ENCODE results near the gene CLEC20A. TPM values are rescaled to one million over a fixed set of nuclear protein-coding genes. Genes with fewer than 3 reads are reported as not detected.

The CLEC20A gene
- total and polyA plus RNA-seq, 7 donors: 0.22 TPM; not detected in 6

DNA sequence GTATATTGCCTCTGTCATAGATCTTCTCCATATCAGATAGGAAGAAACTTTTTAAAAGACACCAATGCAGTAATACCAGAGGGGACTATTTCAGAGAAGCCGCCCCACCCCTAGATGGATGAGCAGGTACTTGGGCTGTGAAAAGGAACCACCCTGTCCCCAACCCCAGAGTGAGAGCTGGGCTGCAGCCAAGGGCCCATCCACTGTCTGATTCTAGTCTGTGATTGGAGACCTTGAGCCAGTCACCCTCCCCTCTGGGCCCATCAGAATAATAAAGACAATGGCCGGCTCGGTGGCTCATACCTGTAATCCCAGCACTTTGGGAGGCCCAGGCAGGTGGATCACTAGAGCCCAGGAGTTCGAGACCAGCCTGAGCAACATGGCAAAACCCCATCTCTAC lies 5.0 kb downstream of the CLEC20A start:
- WGBS, 3 donors: 88 to 94% (median 93%) methylated on average over 4 of the region's 4 CpGs
- TF ChIP-seq, protein P1, sequence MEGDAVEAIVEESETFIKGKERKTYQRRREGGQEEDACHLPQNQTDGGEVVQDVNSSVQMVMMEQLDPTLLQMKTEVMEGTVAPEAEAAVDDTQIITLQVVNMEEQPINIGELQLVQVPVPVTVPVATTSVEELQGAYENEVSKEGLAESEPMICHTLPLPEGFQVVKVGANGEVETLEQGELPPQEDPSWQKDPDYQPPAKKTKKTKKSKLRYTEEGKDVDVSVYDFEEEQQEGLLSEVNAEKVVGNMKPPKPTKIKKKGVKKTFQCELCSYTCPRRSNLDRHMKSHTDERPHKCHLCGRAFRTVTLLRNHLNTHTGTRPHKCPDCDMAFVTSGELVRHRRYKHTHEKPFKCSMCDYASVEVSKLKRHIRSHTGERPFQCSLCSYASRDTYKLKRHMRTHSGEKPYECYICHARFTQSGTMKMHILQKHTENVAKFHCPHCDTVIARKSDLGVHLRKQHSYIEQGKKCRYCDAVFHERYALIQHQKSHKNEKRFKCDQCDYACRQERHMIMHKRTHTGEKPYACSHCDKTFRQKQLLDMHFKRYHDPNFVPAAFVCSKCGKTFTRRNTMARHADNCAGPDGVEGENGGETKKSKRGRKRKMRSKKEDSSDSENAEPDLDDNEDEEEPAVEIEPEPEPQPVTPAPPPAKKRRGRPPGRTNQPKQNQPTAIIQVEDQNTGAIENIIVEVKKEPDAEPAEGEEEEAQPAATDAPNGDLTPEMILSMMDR (IDR thresholded peaks at IDR 0.05): no peak
- Histone ChIP-seq H3K27ac (no peak overlapping the region), H3K36me3 (ENCODE audit: insufficient read depth in 1 of 2, low read depth in 1 of 2) (no peaks in the 10 kb centered on the region), H3K4me1 (peaks cover 2% of the 10 kb centered on the region), H3K9me3 (no peaks in the 10 kb centered on the region), H3K4me3 (no peak overlapping the region), H3K27me3 (ENCODE audit: insufficient read depth in 3 of 3, low read length in 2 of 3) (peaks cover 0 to 13% (median 0%) of the 10 kb centered on the region in 3 donors)
- ATAC-seq: no peak
- DNase-seq: no peak
- intact Hi-C loops (cut with DNase I): no loop called here

DNA sequence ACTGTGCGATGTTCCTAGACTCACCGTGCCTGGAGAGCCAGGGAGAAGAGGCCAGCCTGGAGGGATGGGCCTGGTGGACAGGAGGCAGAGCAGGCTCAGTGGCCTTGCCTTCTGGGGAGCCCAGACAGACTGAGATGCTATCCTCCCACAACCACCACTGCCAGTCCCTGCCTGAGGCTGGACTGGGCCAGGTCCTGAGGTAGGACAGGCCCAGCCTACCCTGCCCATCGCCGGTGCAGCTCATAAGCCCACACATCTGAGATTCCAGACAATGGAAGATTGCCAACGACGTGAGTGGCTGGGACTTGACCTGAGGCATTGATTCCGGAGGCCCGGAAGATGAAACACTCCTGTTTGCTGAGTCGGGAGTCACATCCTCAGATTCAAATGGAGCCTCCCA lies 5.8 kb downstream of the CLEC20A start:
- DNase-seq (no peak), ATAC-seq (no peak)
- Histone ChIP-seq H3K36me3 (ENCODE audit: insufficient read depth in 1 of 2, low read depth in 1 of 2) (no peaks in the 10 kb centered on the region), H3K4me1 (peaks cover 4% of the 10 kb centered on the region), H3K27ac (no peak overlapping the region), H3K4me3 (no peak overlapping the region), H3K9me3 (no peaks in the 10 kb centered on the region), H3K27me3 (ENCODE audit: insufficient read depth in 3 of 3, low read length in 2 of 3) (peaks cover 0 to 13% (median 0%) of the 10 kb centered on the region in 3 donors)
- TF ChIP-seq, protein P1 (IDR thresholded peaks at IDR 0.05): no peak
- intact Hi-C loops (cut with DNase I): no loop called here
- WGBS, 3 donors: 83 to 89% (median 86%) methylated on average over 9 of the region's 9 CpGs

DNA sequence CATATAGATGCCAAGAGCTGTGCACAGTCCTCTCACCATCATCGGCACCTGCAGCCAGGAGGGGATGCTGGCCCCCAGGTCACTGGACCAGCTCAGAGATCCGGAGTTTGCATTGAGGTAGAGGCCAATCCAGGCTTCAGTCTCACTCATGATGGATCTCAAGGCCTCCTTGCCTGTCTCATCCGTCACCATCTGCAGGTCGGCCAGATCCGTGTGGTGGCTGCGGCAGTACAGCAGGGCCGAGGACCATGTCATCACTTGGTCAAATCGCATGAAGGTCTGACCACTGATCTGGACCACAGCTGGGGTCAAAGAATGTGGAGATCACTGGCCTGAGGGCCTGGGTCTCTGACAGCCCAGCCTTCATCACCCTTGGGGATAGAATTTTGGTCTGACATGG lies 6.6 kb downstream of the CLEC20A start:
- DNase-seq (no peak), ATAC-seq (no peak)
- intact Hi-C loops (cut with DNase I): no loop called here
- 94 to 97% (median 96%) methylated on average over 8 of the region's 8 CpGs for WGBS, 3 donors
- Histone ChIP-seq H3K4me3 (no peak overlapping the region), H3K9me3 (no peaks in the 10 kb centered on the region), H3K4me1 (peaks cover 4% of the 10 kb centered on the region), H3K36me3 (ENCODE audit: insufficient read depth in 1 of 2, low read depth in 1 of 2) (no peaks in the 10 kb centered on the region), H3K27me3 (ENCODE audit: insufficient read depth in 3 of 3, low read length in 2 of 3) (peaks cover 0 to 13% (median 0%) of the 10 kb centered on the region in 3 donors), H3K27ac (no peak overlapping the region)
- TF ChIP-seq, protein P1 (IDR thresholded peaks at IDR 0.05): no peak

DNA sequence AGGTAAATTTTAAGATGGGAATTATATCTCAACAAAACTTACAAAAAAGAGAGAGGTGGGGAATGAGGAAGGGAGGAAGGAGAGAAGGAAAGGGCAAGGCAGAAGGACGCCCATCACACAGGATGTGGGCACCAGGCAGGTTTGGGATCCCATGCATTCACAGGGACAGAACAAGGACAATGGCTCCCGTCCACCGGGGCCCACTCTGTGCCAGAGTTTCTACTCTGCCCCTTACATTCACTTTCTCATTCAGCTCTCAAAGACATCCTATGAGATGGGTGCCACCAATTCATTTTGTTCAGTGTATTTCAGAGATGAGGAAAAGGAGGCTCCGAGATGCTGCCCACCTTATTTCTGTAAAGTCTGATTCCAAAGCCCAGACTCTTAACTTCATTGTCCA lies 7.4 kb downstream of the CLEC20A start:
- TF ChIP-seq, protein P1 (IDR thresholded peaks at IDR 0.05): no peak
- ATAC-seq: no peak

DNA sequence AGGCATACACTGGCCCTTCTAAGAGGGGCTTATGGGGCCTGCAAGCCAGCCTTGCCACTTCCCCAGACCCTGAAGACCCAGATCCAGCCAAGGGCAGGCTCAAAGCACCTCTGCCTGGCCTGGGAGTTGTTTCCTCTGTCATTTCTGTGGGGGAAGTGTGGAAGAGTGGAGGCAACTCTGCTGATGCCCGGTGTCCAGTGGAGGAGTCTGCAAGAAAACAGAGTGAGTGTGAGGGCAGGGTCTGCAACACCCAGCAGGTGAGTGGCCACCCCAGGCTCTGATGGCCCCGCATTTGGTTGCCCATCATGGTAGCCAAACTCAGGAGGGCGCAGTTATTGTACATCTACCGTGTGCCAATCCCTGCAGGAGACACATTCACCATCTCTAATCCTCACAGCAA lies 8.4 kb downstream of the CLEC20A start:
- Histone ChIP-seq H3K27me3 (ENCODE audit: insufficient read depth in 3 of 3, low read length in 2 of 3) (peaks cover 0 to 13% (median 0%) of the 10 kb centered on the region in 3 donors), H3K36me3 (ENCODE audit: insufficient read depth in 1 of 2, low read depth in 1 of 2) (no peaks in the 10 kb centered on the region), H3K4me1 (peaks cover 4% of the 10 kb centered on the region), H3K9me3 (no peaks in the 10 kb centered on the region), H3K4me3 (no peak overlapping the region), H3K27ac (no peak overlapping the region)
- ATAC-seq (no peak), DNase-seq (no peak)
- intact Hi-C loops (cut with DNase I): no loop called here
- 87 to 97% (median 91%) methylated on average over 4 of the region's 4 CpGs for WGBS, 3 donors
- TF ChIP-seq, protein P1 (IDR thresholded peaks at IDR 0.05): no peak

More for the DNA sequence above, 7.4 kb downstream of the CLEC20A start:
- Histone ChIP-seq H3K36me3 (ENCODE audit: insufficient read depth in 1 of 2, low read depth in 1 of 2) (no peaks in the 10 kb centered on the region), H3K9me3 (no peaks in the 10 kb centered on the region), H3K27ac (no peak overlapping the region), H3K4me1 (peaks cover 4% of the 10 kb centered on the region), H3K27me3 (ENCODE audit: insufficient read depth in 3 of 3, low read length in 2 of 3) (peaks cover 0 to 13% (median 0%) of the 10 kb centered on the region in 3 donors), H3K4me3 (no peak overlapping the region)
- WGBS, 3 donors: 92 to 96% (median 96%) methylated on average over 4 of the region's 4 CpGs
- intact Hi-C loops (cut with DNase I): no loop called here
- DNase-seq: no peak

Data from psoas muscle (tissue), 8 donors.